Mucosa of stomach (tissue), 1 donor: ENCODE data around the gene SF3B3.
A peak's percentile ranks its signal among the peaks of the same experiment; 100 is the strongest.

Experiments used
- H3K27me3 ChIP-seq: one replicate; pipeline ENCODE4 v1.7.0; 2013; ENCODE audit warnings: mild to moderate bottlenecking, low read length; ENCODE audit not compliant: control insufficient read depth, insufficient read depth
- H3K36me3 ChIP-seq: one replicate; pipeline ENCODE4 v1.7.0; 2013; ENCODE audit warnings: low read length; ENCODE audit not compliant: control insufficient read depth, insufficient read depth
- H3K4me1 ChIP-seq: one replicate; pipeline ENCODE4 v1.7.0; 2013; ENCODE audit warnings: mild to moderate bottlenecking, low read length; ENCODE audit not compliant: control insufficient read depth, insufficient read depth
- H3K4me3 ChIP-seq: one replicate; pipeline ENCODE4 v1.7.0; 2013; ENCODE audit warnings: low read length
- H3K9ac ChIP-seq: one replicate; pipeline ENCODE4 v1.7.0; 2013; ENCODE audit warnings: mild to moderate bottlenecking, low read length, moderate library complexity
- H3K9me3 ChIP-seq: one replicate; pipeline ENCODE4 v1.7.0; 2013; ENCODE audit warnings: mild to moderate bottlenecking, low read length, moderate library complexity; ENCODE audit not compliant: control insufficient read depth
- donor health status: Pancreatic carcinoma.

SF3B3 gene

GRCh38 chr16:70572050-70572925, 48.7 kb downstream of the SF3B3 start:
- Histone ChIP-seq H3K9me3 (no peaks in the 10 kb centered on the region), H3K4me3 (no peak overlapping the region), H3K27me3 (no peaks in the 10 kb centered on the region), H3K36me3 (peaks cover 27% of the 10 kb centered on the region), H3K4me1 (no peaks in the 10 kb centered on the region), H3K9ac (no peak overlapping the region)

DNA sequence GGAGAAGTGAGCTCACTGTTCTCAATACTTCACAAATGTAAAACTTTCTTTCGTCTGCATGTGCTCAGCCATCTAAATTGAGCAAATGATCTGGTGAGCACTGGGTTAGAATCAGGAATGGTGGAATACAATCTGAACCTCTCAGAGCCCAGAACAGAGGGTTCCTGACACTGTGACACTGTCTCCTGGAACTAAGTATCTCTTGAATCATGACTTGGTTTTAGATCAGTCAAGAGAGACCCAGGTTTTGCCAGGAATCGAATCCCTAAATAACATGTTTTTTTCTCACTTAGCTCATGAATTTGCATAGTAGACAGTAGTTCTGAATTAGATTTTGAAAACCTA, 49.3 kb downstream of the SF3B3 start:
- Histone ChIP-seq H3K36me3 (peaks cover 26% of the 10 kb centered on the region), H3K9ac (no peak overlapping the region), H3K9me3 (no peaks in the 10 kb centered on the region), H3K4me3 (no peak overlapping the region), H3K4me1 (no peaks in the 10 kb centered on the region), H3K27me3 (no peaks in the 10 kb centered on the region)

DNA sequence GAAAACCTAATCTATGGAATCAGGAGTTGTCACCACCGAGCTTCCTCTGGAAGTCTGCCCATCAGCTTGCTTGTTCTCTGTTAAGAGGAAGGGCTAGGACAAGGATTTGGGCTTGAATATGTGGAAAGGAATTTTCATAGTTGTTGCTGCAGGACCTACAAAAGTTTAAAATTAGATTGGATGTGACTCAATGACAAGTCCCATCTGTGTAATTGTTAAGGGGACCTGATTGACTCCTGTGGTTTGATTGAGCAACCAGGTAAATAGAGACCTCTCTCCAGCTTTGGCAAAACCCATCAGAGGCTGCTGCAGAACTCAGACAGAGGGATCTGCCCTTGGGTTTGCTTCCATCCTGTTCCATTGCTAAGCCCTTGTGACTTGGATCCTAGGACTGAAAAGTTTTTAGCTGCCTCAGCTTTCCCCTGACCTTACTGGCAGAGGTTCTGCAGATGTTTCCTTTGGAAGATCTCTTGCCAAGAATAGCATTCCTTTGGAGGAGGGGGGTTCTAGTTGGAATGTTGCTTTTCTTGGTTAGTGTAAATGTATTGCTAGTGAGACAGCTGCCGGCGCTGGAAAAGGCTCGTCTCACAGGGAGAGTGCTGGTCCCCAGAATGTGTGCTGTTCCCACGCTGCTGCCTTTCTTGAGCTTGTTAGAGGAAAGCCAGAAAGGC, 50.0 kb downstream of the SF3B3 start:
- Histone ChIP-seq H3K36me3 (peaks cover 26% of the 10 kb centered on the region), H3K4me3 (no peak overlapping the region), H3K4me1 (no peaks in the 10 kb centered on the region), H3K9ac (no peak overlapping the region), H3K9me3 (no peaks in the 10 kb centered on the region), H3K27me3 (no peaks in the 10 kb centered on the region)

- Histone ChIP-seq H3K27me3 (no peaks in the 10 kb centered on the region), H3K36me3 (peaks cover 25% of the 10 kb centered on the region)
Observed at GRCh38 chr16:70574595-70575271, 51.1 kb downstream of the SF3B3 start.

GRCh38 chr16:70575376-70575775, 51.8 kb downstream of the SF3B3 start:
- Histone ChIP-seq H3K4me1 (peaks cover 7% of the 10 kb centered on the region), H3K4me3 (no peak overlapping the region), H3K36me3 (peaks cover 22% of the 10 kb centered on the region), H3K27me3 (no peaks in the 10 kb centered on the region), H3K9ac (no peak overlapping the region), H3K9me3 (no peaks in the 10 kb centered on the region)

More at GRCh38 chr16:70574595-70575271, 51.1 kb downstream of the SF3B3 start:
- peaks cover 3% of the 10 kb centered on the region for H3K4me1 ChIP-seq
- no peaks in the 10 kb centered on the region for H3K9me3 ChIP-seq
- no peak overlapping the region for H3K4me3 ChIP-seq
- no peak overlapping the region for H3K9ac ChIP-seq

DNA sequence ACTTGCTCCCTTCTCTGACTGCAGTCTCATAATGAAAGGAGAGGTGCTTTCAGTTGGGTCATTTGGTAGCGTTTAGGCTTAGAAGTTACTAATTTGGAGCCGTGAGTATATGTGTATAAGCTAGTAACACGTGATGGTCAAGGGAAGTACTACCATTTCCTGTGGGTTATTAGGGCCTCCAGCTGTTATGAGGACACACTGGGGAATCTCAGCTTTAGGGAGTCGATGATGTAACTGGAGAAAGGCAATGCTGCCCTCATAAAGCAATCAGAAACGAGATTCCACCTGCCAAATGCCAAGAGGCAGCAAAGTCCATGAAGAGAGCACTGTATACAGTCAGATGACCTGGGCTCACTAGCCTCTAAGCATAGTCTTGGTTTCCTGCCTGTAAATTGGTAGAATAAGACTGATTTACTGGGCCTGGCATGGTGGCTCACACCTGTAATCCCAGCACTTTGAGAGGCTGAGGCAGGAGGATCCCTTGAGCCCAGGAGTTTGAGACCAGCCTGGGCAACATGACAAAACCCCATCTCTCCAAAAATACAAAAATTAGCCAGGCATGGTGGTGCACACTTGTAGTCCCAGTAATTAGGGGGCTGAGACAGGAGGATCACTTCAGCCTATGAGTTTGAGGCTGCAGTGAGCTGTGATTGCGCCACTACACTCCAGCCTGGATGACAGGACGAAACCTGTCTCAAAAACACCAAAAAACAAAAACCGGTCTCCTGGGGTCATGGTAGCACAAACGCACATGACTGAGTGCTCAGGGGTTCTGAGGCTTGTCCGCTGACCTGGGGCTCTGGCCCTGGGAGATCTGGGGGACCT, 53.0 kb downstream of the SF3B3 start:
- no peaks in the 10 kb centered on the region for H3K9me3 ChIP-seq
- H3K4me3 ChIP-seq, result no peak overlapping the region
- H3K4me1 ChIP-seq, result peaks cover 7% of the 10 kb centered on the region
- no peaks in the 10 kb centered on the region for H3K27me3 ChIP-seq
- H3K36me3 ChIP-seq, result peaks cover 16% of the 10 kb centered on the region
- H3K9ac ChIP-seq, result no peak overlapping the region

DNA sequence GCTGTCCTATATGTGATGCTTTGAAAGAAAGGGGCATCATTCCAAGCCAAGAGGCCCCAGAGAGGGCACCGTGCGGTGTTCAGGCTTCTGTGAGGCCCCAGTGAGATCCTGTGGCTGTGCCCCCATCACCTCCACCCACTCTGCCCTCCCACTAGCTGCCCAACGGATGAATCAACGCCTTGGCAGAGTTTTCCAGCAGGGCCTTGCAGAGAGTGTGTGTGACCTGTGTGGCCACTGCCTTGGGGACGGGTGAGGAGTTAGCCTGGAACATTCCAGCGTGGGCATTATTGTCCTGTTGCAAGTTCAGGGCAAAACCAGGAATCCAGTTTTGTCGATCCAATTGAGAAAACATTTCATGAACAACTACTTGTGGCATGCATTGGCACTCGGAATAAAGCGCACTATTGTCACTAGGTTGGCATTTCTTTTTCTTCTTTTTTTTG, 53.7 kb downstream of the SF3B3 start:
- H3K9me3 ChIP-seq, result no peaks in the 10 kb centered on the region
- H3K36me3 ChIP-seq, result peaks cover 14% of the 10 kb centered on the region
- H3K4me3 ChIP-seq, result no peak overlapping the region
- H3K27me3 ChIP-seq, result no peaks in the 10 kb centered on the region
- no peak overlapping the region for H3K9ac ChIP-seq
- H3K4me1 ChIP-seq, result peaks cover 7% of the 10 kb centered on the region

- Histone ChIP-seq H3K9ac (no peak overlapping the region), H3K9me3 (no peaks in the 10 kb centered on the region), H3K4me1 (peaks cover 7% of the 10 kb centered on the region), H3K36me3 (peaks cover 6% of the 10 kb centered on the region), H3K4me3 (no peak overlapping the region), H3K27me3 (no peaks in the 10 kb centered on the region)
Observed at GRCh38 chr16:70578035-70578434, 54.4 kb downstream of the SF3B3 start.

GRCh38 chr16:70579248-70579647, 55.6 kb downstream of the SF3B3 start:
- Histone ChIP-seq H3K4me3 (no peak overlapping the region), H3K9me3 (no peaks in the 10 kb centered on the region), H3K9ac (peak overlapping the region; percentile 15), H3K36me3 (no peaks in the 10 kb centered on the region), H3K27me3 (no peaks in the 10 kb centered on the region), H3K4me1 (peaks cover 7% of the 10 kb centered on the region)

DNA sequence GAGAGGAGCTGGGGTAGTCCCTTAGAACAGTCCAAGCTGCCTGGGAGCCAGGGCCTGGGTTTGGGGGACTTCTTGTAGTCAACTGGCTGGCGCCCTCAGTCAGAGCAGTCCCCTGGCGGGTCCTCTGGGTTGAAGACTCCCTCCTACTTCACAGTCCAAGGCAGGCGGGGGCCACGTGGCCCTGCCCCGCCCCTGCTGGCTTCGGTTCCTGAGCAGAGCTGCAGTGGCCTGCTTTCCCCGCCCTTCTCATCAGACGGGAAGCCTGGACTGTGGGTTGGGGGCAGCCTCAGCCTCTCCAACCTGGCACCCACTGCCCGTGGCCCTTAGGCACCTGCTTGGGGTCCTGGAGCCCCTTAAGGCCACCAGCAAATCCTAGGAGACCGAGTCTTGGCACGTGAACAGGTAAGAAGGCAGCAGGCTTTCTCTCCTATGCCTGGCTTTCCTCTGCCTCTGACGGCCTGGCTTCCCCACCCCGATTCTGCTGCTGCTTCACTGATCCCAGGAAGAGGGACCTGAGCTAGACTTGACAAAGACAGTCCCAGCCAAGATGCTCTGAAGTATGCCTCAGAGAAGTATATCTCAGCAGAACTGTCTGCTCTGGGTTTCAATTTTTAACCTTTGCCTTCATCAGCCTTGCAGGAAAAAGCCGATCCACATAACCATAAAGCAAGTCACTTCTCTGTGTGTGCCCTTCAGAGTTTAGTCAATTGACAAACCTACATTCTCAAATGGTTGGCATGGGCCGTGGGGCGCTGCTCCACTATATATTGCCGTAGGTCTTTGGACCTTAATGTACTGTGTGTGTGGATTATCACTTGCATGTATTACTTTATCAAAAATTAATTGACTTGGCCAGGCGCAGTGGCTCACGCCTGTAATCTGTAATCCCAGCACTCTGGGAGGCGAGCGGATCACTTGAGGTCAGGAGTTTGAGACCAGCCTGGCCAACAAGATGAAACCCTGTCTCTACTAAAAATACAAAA, 56.3 kb downstream of the SF3B3 start:
- no peaks in the 10 kb centered on the region for H3K36me3 ChIP-seq
- no peaks in the 10 kb centered on the region for H3K27me3 ChIP-seq
- no peaks in the 10 kb centered on the region for H3K9me3 ChIP-seq
- H3K4me3 ChIP-seq, result peak overlapping the region; percentile 8
- H3K9ac ChIP-seq, result peak overlapping the region; percentile 15
- H3K4me1 ChIP-seq, result peaks cover 7% of the 10 kb centered on the region
